HepG2 (cell line): Measurements from ENCODE around the gene COASY. TPM values are rescaled to one million over a fixed set of nuclear protein-coding genes. Genes with fewer than 3 reads are reported as not detected.

Experiments used
- GATAD2A ChIP-seq: IDR thresholded peaks from 2 replicates; pipeline ENCODE4 v1.6.1; 2016
- JDP2 ChIP-seq: sonication (generic); formaldehyde crosslinking; IDR thresholded peaks from 2 replicates; pipeline ENCODE4 v1.8.1; 2022; ENCODE audit warnings: missing genetic modification reagents, borderline replicate concordance
- PRPF4 ChIP-seq: fragments of 200-400 bp; formaldehyde crosslinking; IDR thresholded peaks from 2 replicates; pipeline ENCODE4 v1.6.1; 2016; ENCODE audit warnings: low read length, low read depth; ENCODE audit not compliant: poor library complexity, severe bottlenecking
- PTBP1 ChIP-seq: fragments of 200-400 bp; formaldehyde crosslinking; IDR thresholded peaks from 2 replicates; pipeline ENCODE4 v1.6.1; 2018; ENCODE audit warnings: low read length, low read depth; ENCODE audit not compliant: poor library complexity, severe bottlenecking
- RORA ChIP-seq: sonication (generic); formaldehyde crosslinking; IDR thresholded peaks from 2 replicates; pipeline ENCODE4 v1.5.0; 2020; ENCODE audit warnings: mild to moderate bottlenecking, missing genetic modification reagents, moderate library complexity
- ZFP36L2 ChIP-seq: sonication (generic); formaldehyde crosslinking; IDR thresholded peaks from 2 replicates; pipeline ENCODE4 v1.4.0; 2020; ENCODE audit warnings: missing genetic modification reagents
- ZNF124 ChIP-seq: sonication (generic); formaldehyde crosslinking; IDR thresholded peaks from 2 replicates; pipeline ENCODE4 v1.4.0; 2020; ENCODE audit warnings: missing genetic modification reagents
- ZNF292 ChIP-seq: sonication (generic); formaldehyde crosslinking; IDR thresholded peaks from 2 replicates; pipeline ENCODE4 v1.8.1; 2022; ENCODE audit warnings: mild to moderate bottlenecking, low read depth, missing genetic modification reagents, borderline replicate concordance
- ZNF317 ChIP-seq: sonication (generic); formaldehyde crosslinking; IDR thresholded peaks from 2 replicates; pipeline ENCODE4 v1.5.0; 2020; ENCODE audit warnings: mild to moderate bottlenecking, missing genetic modification reagents
- ZNF569 ChIP-seq: sonication (generic); formaldehyde crosslinking; IDR thresholded peaks from 2 replicates; pipeline ENCODE4 v1.5.0; 2020; ENCODE audit warnings: mild to moderate bottlenecking, missing genetic modification reagents, moderate library complexity, borderline replicate concordance
- ZNF572 ChIP-seq: sonication (generic); formaldehyde crosslinking; IDR thresholded peaks from 2 replicates; pipeline ENCODE4 v1.5.1; 2020; ENCODE audit warnings: mild to moderate bottlenecking, missing genetic modification reagents
- polyA plus RNA-seq, 8 experiments: library from polyadenylated mRNA; depleted of rRNA in 3 of 8; stranded (reverse) in 7 of 8; unstranded in 1 of 8; fragments of >200 nt; fragmentation: Illumina TruSeq in 4 of 8; extraction: Trizol in 4 of 8; gene quantifications; 2 replicates each; pipeline versions ENCODE4 v1.2.1 to v1.2.3, GENCODE V29; 2011 to 2016; ENCODE audit warnings: low read depth in 4 of 8, missing spikeins in 1 of 8, mixed read lengths in 1 of 8; ENCODE audit not compliant: insufficient read depth in 1 of 8
- total RNA-seq, 5 experiments: library from RNA; depleted of rRNA; stranded (reverse); fragments of >200 nt; fragmentation: Illumina TruSeq; extraction: Trizol; gene quantifications; 2 replicates each; pipeline ENCODE4 v1.2.3, GENCODE V29; 2016; ENCODE audit warnings: low read depth in 1 of 5
- TF ChIP-seq, protein P1 (sequence below): IDR thresholded peaks from 2 replicates; pipeline ENCODE4 v1.6.1; 2016; ENCODE audit warnings: missing compliant biosample characterization, missing genetic modification reagents, borderline replicate concordance
- TF ChIP-seq, protein P2 (sequence below), 2 experiments: sonication (generic) in 1 of 2; formaldehyde crosslinking in 1 of 2; IDR thresholded peaks; 2 replicates each; pipeline versions ENCODE4 v1.4.0 to v1.6.1; 2018 to 2020; ENCODE audit warnings: missing genetic modification reagents in 2 of 2, borderline replicate concordance in 1 of 2, low read depth in 1 of 2, mild to moderate bottlenecking in 1 of 2, missing biosample characterization in 1 of 2
- TF ChIP-seq, protein P3 (sequence below): sonication (generic); formaldehyde crosslinking; IDR thresholded peaks from 2 replicates; pipeline ENCODE4 v1.4.0; 2020; ENCODE audit warnings: missing genetic modification reagents, borderline replicate concordance
- TF ChIP-seq, protein P4 (sequence below): sonication (generic); formaldehyde crosslinking; IDR thresholded peaks from 2 replicates; pipeline ENCODE4 v1.4.0; 2020; ENCODE audit warnings: missing genetic modification reagents, low read depth, mild to moderate bottlenecking, borderline replicate concordance
- TF ChIP-seq, protein P5 (sequence below): sonication (generic); formaldehyde crosslinking; IDR thresholded peaks from 2 replicates; pipeline ENCODE4 v1.4.0; 2020; ENCODE audit warnings: missing genetic modification reagents
- TF ChIP-seq, protein P6 (sequence below): sonication (generic); formaldehyde crosslinking; IDR thresholded peaks from 2 replicates; pipeline ENCODE4 v1.4.0; 2020; ENCODE audit warnings: mild to moderate bottlenecking, low read depth, missing genetic modification reagents

Gene COASY
- total and polyA plus RNA-seq, 2 of the 13 experiments (the other 11 are each of a cell fraction or from before 2014, with no cell fraction given) = 90.7 to 125 TPM

DNA sequence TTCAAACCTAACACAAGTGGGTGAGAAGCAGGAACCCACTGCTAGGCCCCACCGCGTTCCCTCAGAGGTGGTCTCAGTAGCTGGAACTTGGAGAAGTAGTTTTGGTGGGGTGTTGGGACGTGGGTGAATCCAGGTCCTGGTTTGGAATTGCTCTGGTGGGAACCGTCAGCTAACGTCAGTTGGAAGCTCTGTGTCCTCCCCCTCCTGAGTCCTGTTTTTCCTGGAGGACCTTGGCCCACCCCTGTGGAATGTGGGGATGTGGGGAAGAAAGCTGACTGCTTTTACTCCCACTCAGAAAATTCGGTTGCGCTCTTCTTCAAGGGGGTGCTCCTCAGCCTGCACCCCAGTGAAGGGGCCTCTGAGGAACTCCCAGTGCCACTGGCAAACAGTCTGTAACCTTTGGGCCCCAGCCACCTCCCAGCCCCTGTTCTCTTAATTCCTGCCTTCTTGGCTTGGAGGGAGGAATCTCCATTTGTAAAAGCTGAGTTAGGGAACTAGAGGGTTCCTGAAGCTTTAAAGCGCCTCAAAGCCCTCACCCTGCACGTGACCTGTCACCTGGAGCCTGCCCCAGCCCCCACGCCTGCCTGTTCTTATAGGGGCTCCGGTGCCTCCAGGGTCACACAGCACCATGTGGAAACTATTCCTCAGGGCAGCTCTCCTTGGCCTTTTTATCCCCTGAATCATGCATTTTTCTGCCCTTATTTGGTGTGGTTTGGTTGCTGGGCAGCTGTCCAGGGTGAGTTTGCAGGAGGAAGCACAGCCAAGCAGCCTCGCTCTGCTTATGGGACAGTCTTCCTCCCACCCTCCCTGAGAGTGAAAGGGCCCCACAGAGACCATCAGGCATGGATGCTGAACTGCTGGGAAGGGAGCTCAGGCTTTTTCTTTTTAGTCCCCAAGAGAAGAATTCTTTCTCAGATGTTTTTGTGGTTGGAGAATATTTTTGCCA, 42.1 kb upstream of the COASY start (continued):
- TF ChIP-seq, protein P1, sequence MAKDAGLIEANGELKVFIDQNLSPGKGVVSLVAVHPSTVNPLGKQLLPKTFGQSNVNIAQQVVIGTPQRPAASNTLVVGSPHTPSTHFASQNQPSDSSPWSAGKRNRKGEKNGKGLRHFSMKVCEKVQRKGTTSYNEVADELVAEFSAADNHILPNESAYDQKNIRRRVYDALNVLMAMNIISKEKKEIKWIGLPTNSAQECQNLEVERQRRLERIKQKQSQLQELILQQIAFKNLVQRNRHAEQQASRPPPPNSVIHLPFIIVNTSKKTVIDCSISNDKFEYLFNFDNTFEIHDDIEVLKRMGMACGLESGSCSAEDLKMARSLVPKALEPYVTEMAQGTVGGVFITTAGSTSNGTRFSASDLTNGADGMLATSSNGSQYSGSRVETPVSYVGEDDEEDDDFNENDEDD (CRISPR knock-in tag) = no peak
- TF ChIP-seq PTBP1 (no peak), ZNF317 (CRISPR knock-in tag) (peak; percentile 22; the same call in 1 of the 2 replicates), ZNF292 (CRISPR knock-in tag) (no peak), ZNF569 (CRISPR knock-in tag) (no peak), ZNF572 (CRISPR knock-in tag) (no peak), PRPF4 (no peak), ZFP36L2 (CRISPR knock-in tag) (no peak), JDP2 (CRISPR knock-in tag) (no peak), GATAD2A (CRISPR knock-in tag) (peak; percentile 48), ZNF124 (CRISPR knock-in tag) (no peak), RORA (CRISPR knock-in tag) (no peak)
- TF ChIP-seq, protein P2, sequence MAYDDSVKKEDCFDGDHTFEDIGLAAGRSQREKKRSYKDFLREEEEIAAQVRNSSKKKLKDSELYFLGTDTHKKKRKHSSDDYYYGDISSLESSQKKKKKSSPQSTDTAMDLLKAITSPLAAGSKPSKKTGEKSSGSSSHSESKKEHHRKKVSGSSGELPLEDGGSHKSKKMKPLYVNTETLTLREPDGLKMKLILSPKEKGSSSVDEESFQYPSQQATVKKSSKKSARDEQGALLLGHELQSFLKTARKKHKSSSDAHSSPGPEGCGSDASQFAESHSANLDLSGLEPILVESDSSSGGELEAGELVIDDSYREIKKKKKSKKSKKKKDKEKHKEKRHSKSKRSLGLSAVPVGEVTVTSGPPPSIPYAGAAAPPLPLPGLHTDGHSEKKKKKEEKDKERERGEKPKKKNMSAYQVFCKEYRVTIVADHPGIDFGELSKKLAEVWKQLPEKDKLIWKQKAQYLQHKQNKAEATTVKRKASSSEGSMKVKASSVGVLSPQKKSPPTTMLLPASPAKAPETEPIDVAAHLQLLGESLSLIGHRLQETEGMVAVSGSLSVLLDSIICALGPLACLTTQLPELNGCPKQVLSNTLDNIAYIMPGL (CRISPR knock-in tag; IDR thresholded peaks at IDR 0.05; ENCODE audit: borderline replicate concordance in 1 of 2, low read depth in 1 of 2) = 0 out of 4 replicates have a peak, but pooled peaks of 1 of the 2 experiments have one; percentile 18
- TF ChIP-seq, protein P3, sequence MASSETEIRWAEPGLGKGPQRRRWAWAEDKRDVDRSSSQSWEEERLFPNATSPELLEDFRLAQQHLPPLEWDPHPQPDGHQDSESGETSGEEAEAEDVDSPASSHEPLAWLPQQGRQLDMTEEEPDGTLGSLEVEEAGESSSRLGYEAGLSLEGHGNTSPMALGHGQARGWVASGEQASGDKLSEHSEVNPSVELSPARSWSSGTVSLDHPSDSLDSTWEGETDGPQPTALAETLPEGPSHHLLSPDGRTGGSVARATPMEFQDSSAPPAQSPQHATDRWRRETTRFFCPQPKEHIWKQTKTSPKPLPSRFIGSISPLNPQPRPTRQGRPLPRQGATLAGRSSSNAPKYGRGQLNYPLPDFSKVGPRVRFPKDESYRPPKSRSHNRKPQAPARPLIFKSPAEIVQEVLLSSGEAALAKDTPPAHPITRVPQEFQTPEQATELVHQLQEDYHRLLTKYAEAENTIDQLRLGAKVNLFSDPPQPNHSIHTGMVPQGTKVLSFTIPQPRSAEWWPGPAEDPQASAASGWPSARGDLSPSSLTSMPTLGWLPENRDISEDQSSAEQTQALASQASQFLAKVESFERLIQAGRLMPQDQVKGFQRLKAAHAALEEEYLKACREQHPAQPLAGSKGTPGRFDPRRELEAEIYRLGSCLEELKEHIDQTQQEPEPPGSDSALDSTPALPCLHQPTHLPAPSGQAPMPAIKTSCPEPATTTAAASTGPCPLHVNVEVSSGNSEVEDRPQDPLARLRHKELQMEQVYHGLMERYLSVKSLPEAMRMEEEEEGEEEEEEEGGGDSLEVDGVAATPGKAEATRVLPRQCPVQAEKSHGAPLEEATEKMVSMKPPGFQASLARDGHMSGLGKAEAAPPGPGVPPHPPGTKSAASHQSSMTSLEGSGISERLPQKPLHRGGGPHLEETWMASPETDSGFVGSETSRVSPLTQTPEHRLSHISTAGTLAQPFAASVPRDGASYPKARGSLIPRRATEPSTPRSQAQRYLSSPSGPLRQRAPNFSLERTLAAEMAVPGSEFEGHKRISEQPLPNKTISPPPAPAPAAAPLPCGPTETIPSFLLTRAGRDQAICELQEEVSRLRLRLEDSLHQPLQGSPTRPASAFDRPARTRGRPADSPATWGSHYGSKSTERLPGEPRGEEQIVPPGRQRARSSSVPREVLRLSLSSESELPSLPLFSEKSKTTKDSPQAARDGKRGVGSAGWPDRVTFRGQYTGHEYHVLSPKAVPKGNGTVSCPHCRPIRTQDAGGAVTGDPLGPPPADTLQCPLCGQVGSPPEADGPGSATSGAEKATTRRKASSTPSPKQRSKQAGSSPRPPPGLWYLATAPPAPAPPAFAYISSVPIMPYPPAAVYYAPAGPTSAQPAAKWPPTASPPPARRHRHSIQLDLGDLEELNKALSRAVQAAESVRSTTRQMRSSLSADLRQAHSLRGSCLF = no peak
- TF ChIP-seq, protein P4, sequence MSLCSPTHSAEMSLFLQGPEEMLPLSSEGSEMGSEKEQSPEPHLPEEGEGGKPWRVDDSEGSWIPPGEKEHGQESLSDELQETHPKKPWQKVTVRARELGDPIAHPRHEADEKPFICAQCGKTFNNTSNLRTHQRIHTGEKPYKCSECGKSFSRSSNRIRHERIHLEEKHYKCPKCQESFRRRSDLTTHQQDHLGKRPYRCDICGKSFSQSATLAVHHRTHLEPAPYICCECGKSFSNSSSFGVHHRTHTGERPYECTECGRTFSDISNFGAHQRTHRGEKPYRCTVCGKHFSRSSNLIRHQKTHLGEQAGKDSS (CRISPR knock-in tag) = no peak
- TF ChIP-seq, protein P5, sequence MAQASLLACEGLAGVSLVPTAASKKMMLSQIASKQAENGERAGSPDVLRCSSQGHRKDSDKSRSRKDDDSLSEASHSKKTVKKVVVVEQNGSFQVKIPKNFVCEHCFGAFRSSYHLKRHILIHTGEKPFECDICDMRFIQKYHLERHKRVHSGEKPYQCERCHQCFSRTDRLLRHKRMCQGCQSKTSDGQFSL (CRISPR knock-in tag) = no peak
- TF ChIP-seq, protein P6, sequence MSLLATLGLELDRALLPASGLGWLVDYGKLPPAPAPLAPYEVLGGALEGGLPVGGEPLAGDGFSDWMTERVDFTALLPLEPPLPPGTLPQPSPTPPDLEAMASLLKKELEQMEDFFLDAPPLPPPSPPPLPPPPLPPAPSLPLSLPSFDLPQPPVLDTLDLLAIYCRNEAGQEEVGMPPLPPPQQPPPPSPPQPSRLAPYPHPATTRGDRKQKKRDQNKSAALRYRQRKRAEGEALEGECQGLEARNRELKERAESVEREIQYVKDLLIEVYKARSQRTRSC (CRISPR knock-in tag) = no peak
